ENCODE measurements around the gene ZNF407.

Gene ZNF407

GRCh38 chr18:74826572-74826971 is 228.9 kb downstream of the ZNF407 start:
- no peak for DNase-seq (ENCODE audit: extremely low spot score)
- ChIA-PET POLR2A (no interaction called here), CTCF (interaction anchor here (1.3 kb wide), 1 partner anchor 32 kb away, joined by 3 read pairs; no protein-coding TSS in a partner anchor)
- TF ChIP-seq CTCF (IDR thresholded peaks at IDR 0.05; ENCODE audit: control extremely low read depth, extremely low read depth, low read depth, missing control alignments) = no peak

GRCh38 chr18:74828200-74828599 is 230.5 kb downstream of the ZNF407 start:
- no peak for TF ChIP-seq CTCF (IDR thresholded peaks at IDR 0.05; ENCODE audit: control extremely low read depth, extremely low read depth, low read depth, missing control alignments)
- CTCF ChIA-PET = interaction anchor here (1.2 kb wide), 1 partner anchor 10 kb away, joined by 3 read pairs; no protein-coding TSS in a partner anchor
- POLR2A ChIA-PET = no interaction called here
- DNase-seq (ENCODE audit: extremely low spot score) = no peak

GRCh38 chr18:74831571-74832250 is 234.0 kb downstream of the ZNF407 start:
- no peak for DNase-seq (ENCODE audit: extremely low spot score)
- POLR2A ChIA-PET = no interaction called here
- no peak for TF ChIP-seq CTCF (IDR thresholded peaks at IDR 0.05; ENCODE audit: control extremely low read depth, extremely low read depth, low read depth, missing control alignments)
- CTCF ChIA-PET = no interaction called here

- POLR2A ChIA-PET = no interaction called here
- DNase-seq (ENCODE audit: extremely low spot score) = no peak
- TF ChIP-seq CTCF (IDR thresholded peaks at IDR 0.05; ENCODE audit: control extremely low read depth, extremely low read depth, low read depth, missing control alignments) = no peak
- CTCF ChIA-PET = no interaction called here
These were observed 234.7 kb downstream of the ZNF407 start for GRCh38 chr18:74832381-74832780.

GRCh38 chr18:74832999-74833398 is 235.3 kb downstream of the ZNF407 start:
- CTCF ChIA-PET = no interaction called here
- TF ChIP-seq CTCF (IDR thresholded peaks at IDR 0.05; ENCODE audit: control extremely low read depth, extremely low read depth, low read depth, missing control alignments) = no peak

GRCh38 chr18:74834424-74835309 is 237.0 kb downstream of the ZNF407 start:
- ChIA-PET CTCF (interaction anchor here (1.2 to 2.0 kb wide), 2 partner anchors 20 to 38 kb away, joined by 3 to 4 read pairs; no protein-coding TSS in a partner anchor), POLR2A (no interaction called here)
- TF ChIP-seq CTCF (IDR thresholded peaks at IDR 0.05; ENCODE audit: control extremely low read depth, extremely low read depth, low read depth, missing control alignments) = no peak

More at GRCh38 chr18:74832999-74833398, 235.3 kb downstream of the ZNF407 start:
- no peak for DNase-seq (ENCODE audit: extremely low spot score)
- POLR2A ChIA-PET = no interaction called here

More at GRCh38 chr18:74834424-74835309, 237.0 kb downstream of the ZNF407 start:
- no peak for DNase-seq (ENCODE audit: extremely low spot score)

Measured in GM10248 (cell line).